HL-60/S4 treated with retinoic acid at 250 ng/mL for 4 days and 3 days (cell line): Measurements from ENCODE around the gene COBLL1.
"Not testable (repeated sequence)": the region's sequence is repeated elsewhere in the genome, so short reads cannot be mapped to it uniquely, and the experiment has no call there.

Source experiments
- in situ Hi-C: fragments of 300-500 bp; cut with MboI; formaldehyde crosslinking; loops from 2 replicates; pipeline ENCODE4 v1.7.0; 2022; ENCODE audit warnings: low sequenced_read_pairs

Gene COBLL1

DNA sequence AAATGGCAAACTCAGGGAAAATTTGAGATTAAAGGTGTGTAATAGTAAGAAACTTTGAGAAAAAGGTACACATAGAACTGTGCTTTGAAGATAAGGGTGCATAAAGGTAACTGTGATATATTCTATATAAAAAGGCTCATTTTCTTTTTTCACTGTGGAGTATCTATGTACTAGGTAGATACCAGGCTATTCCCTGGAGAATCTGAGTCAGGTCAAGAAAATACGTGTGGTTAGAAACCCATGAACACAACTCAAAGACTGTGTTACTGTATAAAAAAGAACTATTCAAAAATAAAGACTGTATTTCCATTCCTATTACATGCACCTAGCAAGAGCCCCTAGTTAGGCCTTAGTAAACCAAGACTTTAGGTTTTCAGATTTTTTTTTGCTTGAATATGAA, 120.2 kb downstream of the COBLL1 start:
- in situ Hi-C loops = no loop called here

- in situ Hi-C loops = no loop called here
Measured at GRCh38 chr2:164719996-164720941, 121.4 kb downstream of the COBLL1 start.

DNA sequence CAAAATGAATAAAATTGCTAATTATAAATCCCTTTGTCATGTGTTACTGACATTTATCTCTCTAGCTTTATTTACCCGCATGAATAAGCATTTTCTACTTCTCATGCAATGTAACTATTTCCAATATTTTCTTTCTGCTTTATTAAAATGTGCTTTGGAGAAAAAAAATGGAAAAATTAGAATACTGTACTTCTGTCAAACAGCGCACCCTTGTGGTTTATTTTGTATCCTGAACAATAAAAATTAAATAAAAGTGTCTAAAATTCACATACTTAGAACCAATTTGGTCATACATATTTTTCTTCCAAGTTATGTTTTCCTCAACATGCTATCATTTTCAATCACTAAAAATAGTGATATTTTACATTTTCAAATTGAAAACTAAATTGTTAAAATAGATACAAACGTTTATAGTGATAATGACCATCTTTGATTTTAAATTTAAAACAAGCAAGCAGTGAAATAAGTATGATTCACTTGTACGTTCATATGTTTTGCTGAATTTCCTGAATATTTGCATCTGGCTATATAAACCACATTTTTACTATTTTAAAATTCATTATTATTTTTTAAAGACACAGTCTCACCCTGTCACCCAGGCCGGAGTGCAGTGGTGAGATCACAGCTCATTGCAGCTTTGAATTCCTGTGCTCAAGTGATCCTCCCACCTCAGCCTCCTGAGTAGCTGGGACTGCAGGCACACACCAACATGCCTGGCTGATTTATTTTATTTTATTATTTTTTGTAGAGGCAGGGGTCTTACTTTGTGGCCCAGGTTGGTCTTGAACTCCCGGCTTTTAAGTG, 124.4 kb downstream of the COBLL1 start:
- in situ Hi-C loops = no loop called here

DNA sequence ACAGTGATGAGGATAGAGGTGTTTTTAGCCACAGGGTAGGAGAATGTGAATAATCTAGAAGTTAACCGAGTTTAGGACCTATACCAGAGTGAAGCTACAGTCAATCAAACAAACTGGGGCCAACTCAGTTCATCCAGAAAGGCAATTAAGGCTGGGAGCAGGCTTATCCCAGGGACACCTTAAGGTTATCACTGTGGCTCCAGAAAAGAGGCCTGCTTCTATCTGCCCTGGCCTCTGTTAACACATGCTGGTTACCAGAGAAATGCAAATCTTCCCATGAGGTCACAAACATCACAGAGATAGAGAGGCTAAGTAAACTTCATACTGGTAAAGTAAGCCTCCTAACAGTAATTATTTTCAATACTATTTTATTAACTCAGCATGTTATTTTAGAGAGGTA, 127.2 kb downstream of the COBLL1 start:
- in situ Hi-C loops = no loop called here

DNA sequence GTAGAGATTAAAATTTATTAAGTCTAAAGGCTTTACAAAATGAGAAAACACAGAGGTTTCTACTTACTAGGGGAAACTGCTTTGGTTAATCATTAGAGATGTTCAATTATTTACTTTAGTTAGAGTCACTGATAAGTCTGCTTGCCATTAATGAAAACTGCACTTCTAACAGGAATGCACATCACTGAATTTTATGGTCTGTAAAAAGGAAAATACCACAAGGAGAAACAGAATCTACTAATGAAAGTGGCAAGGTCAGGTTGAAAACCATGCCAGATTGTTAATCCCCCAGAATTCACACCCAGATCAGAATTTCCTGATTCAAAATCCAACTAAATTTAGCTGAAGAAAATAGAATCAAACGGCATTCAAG, 129.9 kb downstream of the COBLL1 start:
- in situ Hi-C loops = no loop called here

DNA sequence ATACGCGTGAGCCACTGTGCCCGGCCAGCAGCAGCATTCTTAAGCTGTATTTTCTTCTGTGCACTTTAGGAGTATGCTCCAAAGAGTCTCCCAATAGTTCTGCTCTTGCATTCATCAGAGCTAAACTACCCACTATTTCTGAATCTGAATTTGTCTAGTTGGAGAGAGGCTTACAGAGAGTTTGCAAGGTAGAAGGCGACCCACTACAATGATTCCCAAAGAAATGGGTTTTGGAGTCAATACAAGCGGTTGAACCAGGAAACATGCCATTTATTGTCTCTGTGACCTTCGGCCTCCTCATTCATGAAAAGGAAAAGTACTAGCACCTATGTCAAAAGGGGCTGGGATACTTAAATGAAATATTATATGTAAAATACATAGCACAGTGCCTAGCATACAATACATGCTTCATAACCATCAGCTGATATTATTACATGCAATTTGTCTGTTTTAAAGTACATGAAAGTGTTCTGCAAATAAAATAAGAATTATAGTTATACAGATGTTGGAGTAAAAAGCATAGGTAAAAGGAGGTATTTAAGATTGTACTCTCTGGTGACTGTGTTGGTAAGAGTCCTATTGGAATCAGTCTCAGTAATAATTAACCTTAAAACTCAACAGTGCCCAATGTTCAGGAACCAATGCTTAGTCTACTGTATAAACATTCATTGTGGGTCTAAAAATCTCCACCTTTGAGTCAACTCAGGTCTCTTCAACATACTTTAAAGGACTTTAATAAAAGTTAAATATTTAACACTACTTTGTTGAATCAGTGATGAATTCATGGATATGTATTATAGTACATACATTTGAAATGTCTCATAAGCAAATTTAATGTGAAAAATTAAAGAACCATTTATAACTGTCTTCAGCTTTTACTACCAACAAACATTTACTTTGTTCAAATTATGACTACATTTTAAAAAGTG, 130.5 kb downstream of the COBLL1 start:
- in situ Hi-C loops = no loop called here

GRCh38 chr2:164710252-164710836, 131.3 kb downstream of the COBLL1 start:
- in situ Hi-C loops = not testable (repeated sequence)

GRCh38 chr2:164706522-164706921, 135.1 kb downstream of the COBLL1 start:
- in situ Hi-C loops = no loop called here

- in situ Hi-C loops = no loop called here
Measured at GRCh38 chr2:164705412-164706167, 136.0 kb downstream of the COBLL1 start.

DNA sequence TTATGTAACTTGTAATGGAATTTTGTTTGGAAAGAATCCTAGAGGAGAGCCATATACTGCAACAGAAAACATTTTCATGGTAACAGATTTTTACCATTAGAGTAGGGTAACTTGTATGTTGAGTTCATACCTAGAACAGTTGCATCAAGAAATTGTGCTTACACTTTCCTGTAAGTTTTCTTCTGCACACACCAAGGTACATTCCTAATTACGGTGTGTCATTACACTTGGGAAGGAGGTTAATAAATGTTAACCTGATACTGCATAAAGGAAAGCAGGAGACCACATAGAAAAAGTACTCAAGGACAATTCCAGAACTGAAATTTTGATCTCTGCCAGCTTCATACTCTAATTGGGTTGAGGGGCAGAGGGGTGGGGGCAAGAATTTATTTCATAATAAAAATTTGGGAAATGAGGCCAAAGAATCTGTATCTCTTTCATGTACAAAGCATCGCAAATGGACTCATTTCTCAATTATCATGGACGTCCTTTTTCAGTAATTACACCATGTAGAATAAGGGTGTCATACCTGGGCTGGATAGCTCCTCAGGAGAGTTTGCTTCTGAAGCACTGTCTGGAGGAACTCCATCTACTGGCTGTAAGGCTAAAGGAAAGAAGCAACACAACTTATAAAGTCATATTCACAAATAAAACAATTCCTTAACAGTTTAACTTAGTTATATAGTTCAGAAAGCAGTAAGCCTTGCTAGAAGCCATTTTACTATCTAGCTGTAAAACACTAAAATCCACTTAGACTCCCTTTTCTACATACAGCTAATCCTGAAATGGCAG, 137.5 kb downstream of the COBLL1 start:
- in situ Hi-C loops = no loop called here

DNA sequence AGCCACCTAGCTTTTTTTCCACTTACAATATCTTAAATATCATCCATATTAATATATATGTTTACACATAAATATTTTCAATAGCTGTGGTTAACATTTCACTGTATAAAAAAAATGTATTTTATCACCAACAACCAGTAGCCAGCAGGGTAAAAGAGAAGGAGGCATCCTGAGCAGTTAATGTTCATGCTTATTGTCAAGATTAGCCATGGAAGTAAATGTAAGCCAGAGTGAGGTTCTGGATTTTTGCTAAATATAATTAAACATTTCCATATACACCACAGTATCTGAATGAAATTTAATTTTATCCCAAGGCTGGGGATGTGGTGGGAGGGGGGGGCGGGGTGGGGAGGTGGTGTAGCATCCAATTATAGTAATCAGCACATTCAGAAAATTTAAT, 140.1 kb downstream of the COBLL1 start:
- in situ Hi-C loops = no loop called here

- in situ Hi-C loops = no loop called here
Measured at GRCh38 chr2:164700390-164700789, 141.2 kb downstream of the COBLL1 start.

DNA sequence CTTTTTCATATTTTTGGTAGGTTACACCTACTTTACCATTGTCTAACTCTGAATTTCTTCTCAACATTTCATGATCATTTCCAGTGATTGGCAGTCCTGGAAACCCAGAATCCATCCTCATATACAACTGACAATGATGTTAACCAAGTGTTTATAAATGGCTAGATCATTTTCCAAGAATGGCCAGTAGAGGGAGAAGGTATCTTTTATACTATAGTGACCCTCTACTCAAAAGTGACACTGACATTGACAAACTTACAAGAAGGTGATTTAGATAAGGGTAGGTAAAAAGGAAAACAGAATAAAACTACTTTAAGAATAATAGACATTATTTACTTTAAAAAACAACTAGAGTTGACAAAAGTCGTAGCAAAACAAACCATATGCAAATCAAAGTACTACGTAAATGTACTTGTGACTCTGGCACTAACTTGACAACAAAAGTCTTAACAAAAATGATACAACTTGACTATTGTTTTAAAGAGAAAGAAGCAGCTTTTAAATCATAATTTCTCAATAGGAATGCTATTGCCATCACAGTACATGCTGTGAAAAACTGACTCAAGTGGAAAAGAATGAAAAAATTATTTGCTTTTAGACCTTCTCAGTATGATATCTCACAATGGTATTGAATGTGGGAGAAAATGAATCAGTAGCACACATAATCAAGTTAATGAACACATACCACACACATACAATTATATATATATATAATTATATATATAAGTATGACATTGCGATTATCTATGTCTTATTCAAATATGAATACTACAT, 143.7 kb downstream of the COBLL1 start:
- in situ Hi-C loops = no loop called here

DNA sequence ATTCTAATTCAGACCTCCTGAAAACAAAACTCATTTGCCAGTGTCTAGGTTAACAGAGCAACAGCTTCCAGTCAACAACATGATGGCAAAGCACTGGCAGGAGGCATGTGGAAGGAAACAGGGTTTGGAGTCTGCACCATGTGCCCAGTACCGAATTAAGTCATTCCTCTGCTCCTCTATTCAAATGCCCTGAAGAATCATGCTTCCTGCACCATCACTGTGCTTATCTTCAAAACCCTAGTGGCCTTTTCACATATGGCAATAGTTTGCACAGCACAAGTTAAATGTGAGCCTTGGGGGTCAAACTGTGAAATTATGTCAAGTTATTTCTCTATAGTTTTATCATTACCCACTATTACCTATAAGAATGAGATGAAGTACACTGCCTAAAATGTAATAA, 145.0 kb downstream of the COBLL1 start:
- in situ Hi-C loops = no loop called here

GRCh38 chr2:164694275-164694695, 147.3 kb downstream of the COBLL1 start:
- in situ Hi-C loops = no loop called here

DNA sequence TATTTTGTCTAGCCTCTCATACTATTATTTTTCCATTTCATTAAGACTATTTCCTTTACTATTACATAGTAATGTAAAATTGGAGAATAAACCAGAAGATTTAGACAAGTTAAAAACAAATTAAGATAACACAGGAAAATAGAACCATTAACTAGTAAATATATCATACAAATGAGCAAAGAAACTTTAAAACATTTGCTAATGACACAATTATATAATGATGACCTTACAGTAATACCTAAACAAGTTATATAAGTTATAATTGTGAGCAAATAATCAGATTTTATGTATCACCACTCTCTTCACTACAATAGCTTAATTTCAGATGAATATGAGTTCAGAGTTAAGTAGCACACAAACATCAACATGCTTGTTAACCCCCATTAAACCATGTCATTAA, 147.8 kb downstream of the COBLL1 start:
- in situ Hi-C loops = no loop called here

GRCh38 chr2:164693390-164693789, 148.2 kb downstream of the COBLL1 start:
- in situ Hi-C loops = no loop called here

DNA sequence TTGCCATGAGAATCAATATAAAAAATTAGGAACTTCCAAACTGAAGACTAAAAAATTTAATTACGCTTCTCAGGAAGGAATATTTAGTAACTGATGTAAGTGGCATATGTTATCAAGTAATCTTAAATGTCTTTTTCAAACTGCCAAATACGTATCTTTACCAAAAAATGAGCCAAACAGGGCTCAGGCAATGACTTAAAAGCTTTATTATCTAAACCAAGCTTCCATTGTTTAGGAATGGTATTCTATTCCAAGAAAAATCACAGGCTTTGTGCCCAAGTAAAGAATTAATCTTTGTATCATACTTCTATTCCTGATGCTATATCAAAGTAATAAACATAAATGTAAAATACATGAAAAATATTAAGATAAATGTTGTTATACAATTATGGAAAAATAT, 148.7 kb downstream of the COBLL1 start:
- in situ Hi-C loops = no loop called here
